ENCODE data around the gene AGMAT.
A peak's percentile ranks its signal among the peaks of the same experiment; 100 is the strongest.

Gene AGMAT

DNA sequence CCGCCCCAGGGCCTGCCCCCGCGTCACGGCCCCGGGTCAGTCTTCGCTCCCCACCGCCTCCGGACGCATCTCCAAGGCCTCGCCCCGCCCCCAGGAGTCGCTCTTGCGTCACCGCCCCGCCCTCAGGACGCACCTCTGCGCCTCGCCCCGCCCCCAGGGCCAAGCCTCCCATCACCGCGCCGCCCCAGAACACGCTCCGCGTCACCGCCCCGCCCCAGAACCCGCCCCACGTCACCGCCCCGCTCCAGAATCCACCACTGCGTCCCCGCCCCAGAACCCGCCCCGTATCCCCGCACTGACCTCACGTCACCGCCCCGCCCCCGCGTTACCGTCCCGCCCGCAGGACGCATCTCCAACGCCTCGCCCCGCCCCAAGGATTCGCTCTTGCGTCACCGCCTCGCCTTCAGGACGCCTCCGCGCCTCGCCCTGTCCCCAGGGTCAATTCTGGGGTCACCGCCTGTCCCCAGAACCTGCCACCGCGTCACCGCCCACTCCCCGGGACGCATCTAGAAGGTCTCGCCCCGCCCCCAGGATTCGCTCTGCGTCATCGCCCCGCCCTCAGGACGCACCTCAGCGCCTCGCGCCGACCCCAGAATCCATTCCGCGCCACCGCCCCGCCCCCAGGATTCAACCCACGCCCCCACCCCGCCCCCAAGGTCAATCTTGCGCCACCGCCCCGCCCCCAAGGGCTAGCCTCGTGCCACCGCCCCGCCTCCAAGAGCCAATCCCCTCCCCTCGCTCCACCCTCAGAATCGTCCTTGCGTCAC lies 60.4 kb downstream of the AGMAT start:
- DNase-seq (ENCODE audit: low spot score): peak; percentile 99

GRCh38 chr1:15524021-15524282 lies 60.9 kb downstream of the AGMAT start, which contains the start of gene CASP9:
Gene CASP9 (minus strand): TSS chr1:15524215. CDS start chr1:15524200, 15 bp downstream.
- DNase-seq (ENCODE audit: low spot score): no peak

GRCh38 chr1:15523104-15524020 lies 61.5 kb downstream of the AGMAT start:
- no peak for DNase-seq (ENCODE audit: low spot score)

- DNase-seq (ENCODE audit: low spot score): no peak
Observed at GRCh38 chr1:15522551-15522950, 62.3 kb downstream of the AGMAT start.
